CD8-positive, alpha-beta memory T cell (primary cell): ENCODE measurements around the gene IP6K2. TPM values are rescaled to one million over a fixed set of nuclear protein-coding genes. Genes with fewer than 3 reads are reported as not detected.
"Not testable (repeated sequence)": the region's sequence is repeated elsewhere in the genome, so short reads cannot be mapped to it uniquely, and the experiment has no call there.

Experiments used
- CTCF ChIA-PET: fragments of 350-600 bp; sonication (Branson Sonifier 250); formaldehyde crosslinking; loops from one replicate; lab custom pipeline; 2021; ENCODE audit warnings: antibody characterized with exemption; lab: Charles Lee
- POLR2A ChIA-PET: fragments of 350-600 bp; sonication (Branson Sonifier 250); formaldehyde crosslinking; loops from one replicate; lab custom pipeline; 2021; ENCODE audit warnings: antibody characterized with exemption; lab: Charles Lee
- DNase-seq, 5 donors: peaks; one replicate each; pipeline versions ENCODE4 v3.0.0 to v3.0.0-alpha.2; 2020 to 2022; ENCODE audit warnings: mixed read lengths in 1 of 5
- H3K27ac ChIP-seq: one replicate; pipeline ENCODE4 v1.7.0; 2013; ENCODE audit warnings: low read depth, mild to moderate bottlenecking, low read length, moderate library complexity
- H3K27me3 ChIP-seq: 2 replicates; pipeline ENCODE4 v1.7.0; 2013; ENCODE audit warnings: low read length, mild to moderate bottlenecking; ENCODE audit not compliant: insufficient read depth, poor library complexity, severe bottlenecking
- H3K36me3 ChIP-seq: 2 replicates; pipeline ENCODE4 v1.7.0; 2013; ENCODE audit warnings: mild to moderate bottlenecking, low read length, moderate library complexity; ENCODE audit not compliant: insufficient read depth
- H3K4me1 ChIP-seq: 2 replicates; pipeline ENCODE4 v1.7.0; 2013; ENCODE audit warnings: mild to moderate bottlenecking, low read length, moderate library complexity; ENCODE audit not compliant: insufficient read depth
- H3K4me3 ChIP-seq: 2 replicates; pipeline ENCODE4 v1.7.0; 2013; ENCODE audit warnings: mild to moderate bottlenecking, low read length
- H3K9me3 ChIP-seq: 2 replicates; pipeline ENCODE4 v1.7.0; 2013; ENCODE audit warnings: mild to moderate bottlenecking, low read length
- H3K27ac Mint-ChIP-seq, 8 donors: one replicate each; pipeline ENCODE4 v1.8.0; 2020 to 2021; ENCODE audit warnings: mixed read lengths in 8 of 8, mild to moderate bottlenecking in 6 of 8, inconsistent platforms in 3 of 8, moderate library complexity in 3 of 8
- H3K27me3 Mint-ChIP-seq, 2 donors: one replicate each; pipeline ENCODE4 v1.8.0; 2020 to 2021; ENCODE audit warnings: mixed read lengths in 2 of 2, mild to moderate bottlenecking in 1 of 2, moderate library complexity in 1 of 2
- H3K36me3 Mint-ChIP-seq, 3 donors: one replicate each; pipeline ENCODE4 v1.8.0; 2020 to 2021; ENCODE audit warnings: mixed read lengths in 3 of 3, inconsistent platforms in 1 of 3, mild to moderate bottlenecking in 1 of 3
- H3K4me1 Mint-ChIP-seq, 3 donors: one replicate each; pipeline ENCODE4 v1.8.0; 2020 to 2021; ENCODE audit warnings: mixed read lengths in 3 of 3, inconsistent platforms in 1 of 3, mild to moderate bottlenecking in 1 of 3
- H3K4me3 Mint-ChIP-seq, 7 donors: one replicate each; pipeline ENCODE4 v1.8.0; 2020 to 2021; ENCODE audit warnings: mixed read lengths in 7 of 7, mild to moderate bottlenecking in 6 of 7, moderate library complexity in 4 of 7, inconsistent platforms in 2 of 7
- H3K9me3 Mint-ChIP-seq, 5 donors: one replicate each; pipeline ENCODE4 v1.8.0; 2020 to 2022; ENCODE audit warnings: mixed read lengths in 5 of 5, mild to moderate bottlenecking in 3 of 5, moderate library complexity in 2 of 5, inconsistent platforms in 1 of 5
- polyA plus RNA-seq: library from polyadenylated mRNA; unstranded; fragments of 300-500 nt; fragmentation: Illumina TruSeq; gene quantifications from one replicate; pipeline ENCODE4 v1.2.3, GENCODE V29; 2021
- total RNA-seq, 2 experiments: library from RNA; stranded (reverse); gene quantifications; one replicate each; pipeline ENCODE4 v1.2.3, GENCODE V29; 2021

Gene IP6K2
- total and polyA plus RNA-seq, 3 experiments from 2014 or later, result 43.9 to 50.5 (median 47.1) TPM

- H3K4me1 Mint-ChIP-seq, H3K4me1 ChIP-seq, CTCF ChIA-PET, H3K36me3 ChIP-seq, H3K4me3 Mint-ChIP-seq, H3K27ac ChIP-seq, H3K9me3 ChIP-seq, POLR2A ChIA-PET, H3K27me3 ChIP-seq, H3K4me3 ChIP-seq, H3K27ac Mint-ChIP-seq, H3K36me3 Mint-ChIP-seq, DNase-seq, H3K9me3 Mint-ChIP-seq, H3K27me3 Mint-ChIP-seq: not testable (repeated sequence)
Measured at GRCh38 chr3:48725185-48725855, 8.3 kb upstream of the IP6K2 start.

- ChIA-PET CTCF (no interaction called here), POLR2A (no interaction called here)
- H3K4me3 ChIP-seq, result no peak overlapping the region
- peaks cover 0 to 1% of the 10 kb centered on the region in 2 donors for H3K27me3 Mint-ChIP-seq
- H3K4me1 ChIP-seq, result no peaks in the 10 kb centered on the region
- H3K4me3 Mint-ChIP-seq, result no peak overlapping the region
- no peaks in the 10 kb centered on the region for H3K36me3 ChIP-seq
- no peaks in the 10 kb centered on the region for H3K9me3 ChIP-seq
- DNase-seq, result no peak
- peaks cover 0 to 3% (median 0%) of the 10 kb centered on the region in 5 donors for H3K9me3 Mint-ChIP-seq
- no peak overlapping the region for H3K27ac Mint-ChIP-seq
- no peaks in the 10 kb centered on the region for H3K27me3 ChIP-seq
- peaks cover 0 to 1% (median 0%) of the 10 kb centered on the region in 3 donors for H3K4me1 Mint-ChIP-seq
- H3K27ac ChIP-seq, result no peak overlapping the region
- H3K36me3 Mint-ChIP-seq, result no peaks in the 10 kb centered on the region
Measured at GRCh38 chr3:48723725-48724124, 6.7 kb upstream of the IP6K2 start.

- H3K27ac ChIP-seq, H3K4me3 ChIP-seq, H3K4me3 Mint-ChIP-seq, CTCF ChIA-PET, H3K9me3 ChIP-seq, H3K4me1 ChIP-seq, H3K4me1 Mint-ChIP-seq, H3K27me3 ChIP-seq, H3K27me3 Mint-ChIP-seq, H3K36me3 Mint-ChIP-seq, H3K27ac Mint-ChIP-seq, POLR2A ChIA-PET, H3K36me3 ChIP-seq, DNase-seq, H3K9me3 Mint-ChIP-seq: not testable (repeated sequence)
Measured at GRCh38 chr3:48723293-48723692, 6.3 kb upstream of the IP6K2 start.

GRCh38 chr3:48716508-48716981 is 476 bp downstream of the IP6K2 start:
- peaks cover 3 to 41% (median 8%) of the 10 kb centered on the region in 3 donors for H3K36me3 Mint-ChIP-seq
- DNase-seq, result peak; percentile 4 to 50 (median 14)
- H3K27me3 Mint-ChIP-seq, result peaks cover 0 to 5% of the 10 kb centered on the region in 2 donors
- H3K4me1 Mint-ChIP-seq, result peaks cover 45 to 51% (median 49%) of the 10 kb centered on the region in 3 donors
- H3K36me3 ChIP-seq, result peaks cover 4% of the 10 kb centered on the region
- ChIA-PET CTCF (interaction anchor here (1.2 to 1.4 kb wide), 3 partner anchors 23 to 202 kb away, joined by 3 read pairs; partner anchors contain the start of genes ARIH2 and NCKIPSD), POLR2A (interaction anchor here (0.5 to 1.2 kb wide), 3 partner anchors 11 to 377 kb away, joined by 4 to 8 read pairs (median 6); partner anchors contain the start of gene QRICH1)
- peak overlapping the region; percentile 43 to 99 (median 98) for H3K27ac Mint-ChIP-seq
- H3K4me1 ChIP-seq, result peaks cover 28% of the 10 kb centered on the region
- H3K4me3 Mint-ChIP-seq, result peak overlapping the region; percentile 86 to 100 (median 99)
- H3K27ac ChIP-seq, result peak overlapping the region; percentile 88
- H3K4me3 ChIP-seq, result peak overlapping the region; percentile 94
- H3K9me3 Mint-ChIP-seq, result no peaks in the 10 kb centered on the region
- H3K27me3 ChIP-seq, result no peaks in the 10 kb centered on the region
- no peaks in the 10 kb centered on the region for H3K9me3 ChIP-seq

GRCh38 chr3:48715174-48715800 is 1.7 kb downstream of the IP6K2 start:
- H3K27ac ChIP-seq, result no peak overlapping the region
- H3K4me3 ChIP-seq, result no peak overlapping the region
- peaks cover 34% of the 10 kb centered on the region for H3K4me1 ChIP-seq
- Mint-ChIP-seq H3K27me3 (peaks cover 0 to 5% of the 10 kb centered on the region in 2 donors), H3K9me3 (no peaks in the 10 kb centered on the region), H3K36me3 (peaks cover 8 to 54% (median 10%) of the 10 kb centered on the region in 3 donors), H3K4me1 (peaks cover 53 to 63% (median 57%) of the 10 kb centered on the region in 3 donors), H3K27ac (peak overlapping the region; percentile 43 to 99 (median 96)), H3K4me3 (peak overlapping the region; percentile 86 to 100 (median 99))
- no peaks in the 10 kb centered on the region for H3K27me3 ChIP-seq
- ChIA-PET POLR2A (interaction anchor here (0.6 kb wide), 1 partner anchor 21 kb away, joined by 3 read pairs; no protein-coding TSS in a partner anchor), CTCF (interaction anchor here (1.1 to 1.2 kb wide), 2 partner anchors 29 kb away, joined by 3 read pairs; partner anchors contain the start of gene NCKIPSD)
- no peaks in the 10 kb centered on the region for H3K9me3 ChIP-seq
- DNase-seq, result no peak
- H3K36me3 ChIP-seq, result peaks cover 11% of the 10 kb centered on the region

GRCh38 chr3:48711727-48712126 is 5.3 kb downstream of the IP6K2 start:
- Mint-ChIP-seq H3K36me3 (peaks cover 8 to 76% (median 10%) of the 10 kb centered on the region in 3 donors), H3K27ac (peak overlapping the region in 6 of 8 donors; percentile 41 to 66 (median 58)), H3K4me3 (peak overlapping the region in 6 of 7 donors; percentile 11 to 69 (median 36)), H3K9me3 (no peaks in the 10 kb centered on the region), H3K27me3 (no peaks in the 10 kb centered on the region), H3K4me1 (peaks cover 64 to 88% (median 75%) of the 10 kb centered on the region in 3 donors)
- Histone ChIP-seq H3K36me3 (peaks cover 27% of the 10 kb centered on the region), H3K4me3 (no peak overlapping the region), H3K9me3 (no peaks in the 10 kb centered on the region), H3K27me3 (no peaks in the 10 kb centered on the region), H3K4me1 (peaks cover 50% of the 10 kb centered on the region), H3K27ac (no peak overlapping the region)
- POLR2A ChIA-PET, result no interaction called here
- CTCF ChIA-PET, result interaction anchor here (0.7 kb wide), 1 partner anchor 690 kb away, joined by 3 read pairs; no protein-coding TSS in a partner anchor
- DNase-seq, result no peak

GRCh38 chr3:48709051-48709461 is 8.0 kb downstream of the IP6K2 start:
- Histone ChIP-seq H3K27me3 (no peaks in the 10 kb centered on the region), H3K4me3 (no peak overlapping the region), H3K4me1 (peaks cover 39% of the 10 kb centered on the region), H3K9me3 (no peaks in the 10 kb centered on the region), H3K36me3 (peaks cover 27% of the 10 kb centered on the region), H3K27ac (no peak overlapping the region)
- Mint-ChIP-seq H3K9me3 (no peaks in the 10 kb centered on the region), H3K4me3 (peak overlapping the region in 4 of 7 donors; percentile 32 to 47 (median 41)), H3K4me1 (peaks cover 51 to 77% (median 64%) of the 10 kb centered on the region in 3 donors), H3K27ac (peak overlapping the region in 6 of 8 donors; percentile 39 to 90 (median 66)), H3K27me3 (no peaks in the 10 kb centered on the region), H3K36me3 (peaks cover 0 to 65% (median 12%) of the 10 kb centered on the region in 3 donors)
- CTCF ChIA-PET, result interaction anchor here (1.5 to 2.2 kb wide), 2 partner anchors 10 to 23 kb away, joined by 3 to 6 read pairs; partner anchors contain the start of gene NCKIPSD
- POLR2A ChIA-PET, result no interaction called here
- DNase-seq, result no peak
